Breast epithelium (tissue), 3 donors: Measurements from ENCODE around the gene LRRC4B.

Experiments used
- CTCF ChIP-seq, 3 donors: fragments of 450-650 bp; IDR thresholded peaks; one replicate each; pipeline ENCODE4 v1.5.1; 2016 to 2017; ENCODE audit warnings: antibody characterized with exemption in 3 of 3, mild to moderate bottlenecking in 3 of 3, moderate library complexity in 3 of 3
- POLR2A ChIP-seq: fragments of 450-650 bp; IDR thresholded peaks from one replicate; pipeline ENCODE4 v1.6.1; 2016; ENCODE audit warnings: antibody characterized with exemption, mild to moderate bottlenecking, moderate library complexity

GRCh38 chr19:50537306-50537685, 30.9 kb downstream of the LRRC4B start:
- TF ChIP-seq CTCF (IDR thresholded peaks at IDR 0.05): no peak
- no peak for TF ChIP-seq POLR2A
